HEK293 (cell line): ENCODE data around the gene CALM3.

Experiments used
- BCL11B ChIP-seq: fragments of 450-650 bp; formaldehyde crosslinking; IDR thresholded peaks from 2 replicates; pipeline ENCODE4 v1.5.1; 2016; ENCODE audit warnings: low read depth, missing biosample characterization, missing genetic modification characterization
- GLI4 ChIP-seq: fragments of 450-650 bp; formaldehyde crosslinking; IDR thresholded peaks from 2 replicates; pipeline ENCODE4 v1.5.1; 2016; ENCODE audit warnings: missing biosample characterization, missing genetic modification characterization
- GLIS1 ChIP-seq: fragments of 450-650 bp; formaldehyde crosslinking; IDR thresholded peaks from 2 replicates; pipeline ENCODE4 v1.5.1; 2016; ENCODE audit warnings: missing biosample characterization, missing genetic modification characterization
- KLF17 ChIP-seq: fragments of 450-650 bp; formaldehyde crosslinking; IDR thresholded peaks from 2 replicates; pipeline ENCODE4 v1.5.1; 2016; ENCODE audit warnings: missing biosample characterization, missing genetic modification characterization
- OVOL3 ChIP-seq: fragments of 450-650 bp; formaldehyde crosslinking; IDR thresholded peaks from 2 replicates; pipeline ENCODE4 v1.5.1; 2016; ENCODE audit warnings: missing biosample characterization, missing genetic modification characterization
- PBX3 ChIP-seq: sonication (generic); formaldehyde crosslinking; IDR thresholded peaks from 2 replicates; pipeline ENCODE4 v1.8.1; 2022; ENCODE audit warnings: mild to moderate bottlenecking, moderate library complexity, missing genetic modification reagents
- PRDM6 ChIP-seq: fragments of 450-650 bp; formaldehyde crosslinking; IDR thresholded peaks from 2 replicates; pipeline ENCODE4 v1.5.1; 2017; ENCODE audit warnings: missing biosample characterization, missing genetic modification characterization
- RBAK ChIP-seq: fragments of 450-650 bp; formaldehyde crosslinking; IDR thresholded peaks from 2 replicates; pipeline ENCODE4 v1.5.1; 2016; ENCODE audit warnings: missing biosample characterization, missing genetic modification characterization
- SALL2 ChIP-seq: fragments of 450-650 bp; formaldehyde crosslinking; IDR thresholded peaks from 2 replicates; pipeline ENCODE4 v1.5.0; 2017; ENCODE audit warnings: missing biosample characterization, mild to moderate bottlenecking, missing genetic modification characterization, borderline replicate concordance
- SCRT2 ChIP-seq: fragments of 450-650 bp; formaldehyde crosslinking; IDR thresholded peaks from 2 replicates; pipeline ENCODE4 v1.5.1; 2016; ENCODE audit warnings: missing biosample characterization, missing genetic modification characterization
- ZBTB10 ChIP-seq: fragments of 450-650 bp; formaldehyde crosslinking; IDR thresholded peaks from 2 replicates; pipeline ENCODE4 v1.5.1; 2016; ENCODE audit warnings: missing biosample characterization, missing genetic modification characterization
- ZBTB48 ChIP-seq: fragments of 450-650 bp; formaldehyde crosslinking; IDR thresholded peaks from 2 replicates; pipeline ENCODE4 v1.5.1; 2016; ENCODE audit warnings: missing biosample characterization, missing genetic modification characterization
- ZFHX2 ChIP-seq: fragments of 450-650 bp; formaldehyde crosslinking; conservative IDR thresholded peaks from 2 replicates; pipeline ENCODE4 v1.5.1; 2016; ENCODE audit warnings: missing biosample characterization, missing genetic modification characterization
- ZFP41 ChIP-seq: fragments of 450-650 bp; formaldehyde crosslinking; IDR thresholded peaks from 2 replicates; pipeline ENCODE4 v1.5.1; 2016; ENCODE audit warnings: missing biosample characterization, missing genetic modification characterization, borderline replicate concordance
- ZIC2 ChIP-seq: fragments of 450-650 bp; formaldehyde crosslinking; IDR thresholded peaks from 2 replicates; pipeline ENCODE4 v1.5.1; 2016; ENCODE audit warnings: missing biosample characterization, missing genetic modification characterization
- ZNF138 ChIP-seq: fragments of 450-650 bp; formaldehyde crosslinking; IDR thresholded peaks from 2 replicates; pipeline ENCODE4 v1.5.1; 2016; ENCODE audit warnings: missing biosample characterization, missing genetic modification characterization, borderline replicate concordance
- ZNF184 ChIP-seq: fragments of 450-650 bp; IDR thresholded peaks from 2 replicates; pipeline ENCODE4 v1.5.1; 2018; ENCODE audit warnings: missing biosample characterization, mild to moderate bottlenecking, missing genetic modification characterization
- ZNF214 ChIP-seq: fragments of 450-650 bp; formaldehyde crosslinking; IDR thresholded peaks from 2 replicates; pipeline ENCODE4 v1.5.1; 2017; ENCODE audit warnings: missing biosample characterization, mild to moderate bottlenecking, missing genetic modification characterization, borderline replicate concordance
- ZNF24 ChIP-seq: fragments of 450-650 bp; formaldehyde crosslinking; IDR thresholded peaks from 2 replicates; pipeline ENCODE4 v1.5.1; 2016; ENCODE audit warnings: missing biosample characterization, missing genetic modification characterization
- ZNF248 ChIP-seq: fragments of 450-650 bp; formaldehyde crosslinking; IDR thresholded peaks from 2 replicates; pipeline ENCODE4 v1.5.1; 2017; ENCODE audit warnings: missing biosample characterization, missing genetic modification characterization
- ZNF391 ChIP-seq: fragments of 450-650 bp; formaldehyde crosslinking; IDR thresholded peaks from 2 replicates; pipeline ENCODE4 v1.5.1; 2016; ENCODE audit warnings: low read depth, missing biosample characterization, missing genetic modification characterization, borderline replicate concordance
- ZNF398 ChIP-seq: fragments of 450-650 bp; formaldehyde crosslinking; IDR thresholded peaks from 2 replicates; pipeline ENCODE4 v1.5.1; 2017; ENCODE audit warnings: missing biosample characterization, missing genetic modification characterization
- ZNF488 ChIP-seq: fragments of 450-650 bp; formaldehyde crosslinking; IDR thresholded peaks from 2 replicates; pipeline ENCODE4 v1.5.1; 2016; ENCODE audit warnings: missing biosample characterization, missing genetic modification characterization
- ZNF777 ChIP-seq: fragments of 450-650 bp; formaldehyde crosslinking; IDR thresholded peaks from 2 replicates; pipeline ENCODE4 v1.5.1; 2017; ENCODE audit warnings: missing biosample characterization, missing genetic modification characterization, borderline replicate concordance
- TF ChIP-seq, protein P1 (sequence below): fragments of 450-650 bp; formaldehyde crosslinking; IDR thresholded peaks from 2 replicates; pipeline ENCODE4 v1.5.1; 2017; ENCODE audit warnings: missing biosample characterization, missing genetic modification characterization

Gene CALM3

DNA sequence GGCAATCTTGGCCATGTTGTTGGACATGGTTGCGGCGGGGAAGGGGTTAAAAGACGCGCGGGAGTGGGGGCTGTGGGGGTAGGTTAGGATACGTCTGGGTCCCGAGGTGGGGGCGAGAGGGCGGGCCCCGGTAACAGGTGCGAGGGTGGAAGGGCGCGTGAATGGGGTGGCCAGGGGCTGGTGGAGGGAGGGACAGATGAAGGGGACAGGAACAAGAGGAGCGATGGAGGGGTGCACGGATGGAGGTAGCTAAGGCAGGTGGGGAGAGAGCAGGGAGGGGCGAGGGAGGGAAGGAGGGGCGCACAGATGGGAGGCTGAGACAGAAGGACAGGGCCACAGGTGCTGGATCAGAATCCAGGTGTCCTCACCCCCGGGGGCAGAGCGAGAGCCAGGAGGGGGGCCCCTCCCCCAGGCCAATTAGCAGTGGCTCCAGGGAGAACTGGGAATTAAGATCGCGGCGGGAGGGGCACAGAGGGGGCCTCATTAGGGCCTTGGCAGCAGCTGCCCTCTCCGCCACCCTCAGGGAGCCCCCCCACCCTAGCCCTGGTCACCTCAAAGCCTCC, 33.6 kb downstream of the CALM3 start (continued):
- TF ChIP-seq ZNF488 (tag by site-specific recombination) (no peak), ZNF214 (tag by site-specific recombination) (no peak), PRDM6 (tag by site-specific recombination) (no peak), ZFHX2 (tag by site-specific recombination) (peak; percentile 82), ZBTB10 (tag by site-specific recombination) (peak; percentile 81; the same call in 1 of the 2 replicates), ZNF184 (tag by site-specific recombination) (no peak), GLI4 (tag by site-specific recombination) (peak; percentile 16; the same call in 1 of the 2 replicates), ZNF391 (0 out of 2 replicates have a peak, but pooled peaks have one; percentile 35), ZNF248 (tag by site-specific recombination) (peak; percentile 52; the same call in 1 of the 2 replicates), KLF17 (tag by site-specific recombination) (peak; percentile 88), ZNF777 (tag by site-specific recombination) (peak; percentile 43; the same call in 1 of the 2 replicates), RBAK (no peak), ZNF398 (peak; percentile 94), OVOL3 (no peak), ZBTB48 (tag by site-specific recombination) (no peak), BCL11B (tag by site-specific recombination) (0 out of 2 replicates have a peak, but pooled peaks have one; percentile 32), SCRT2 (tag by site-specific recombination) (peak; percentile 89), PBX3 (no peak), ZNF138 (no peak), SALL2 (no peak), GLIS1 (peak; percentile 98), ZFP41 (tag by site-specific recombination) (no peak), ZIC2 (tag by site-specific recombination) (peak; percentile 59), ZNF24 (tag by site-specific recombination) (0 out of 2 replicates have a peak, but pooled peaks have one; percentile 18)
- TF ChIP-seq, protein P1, sequence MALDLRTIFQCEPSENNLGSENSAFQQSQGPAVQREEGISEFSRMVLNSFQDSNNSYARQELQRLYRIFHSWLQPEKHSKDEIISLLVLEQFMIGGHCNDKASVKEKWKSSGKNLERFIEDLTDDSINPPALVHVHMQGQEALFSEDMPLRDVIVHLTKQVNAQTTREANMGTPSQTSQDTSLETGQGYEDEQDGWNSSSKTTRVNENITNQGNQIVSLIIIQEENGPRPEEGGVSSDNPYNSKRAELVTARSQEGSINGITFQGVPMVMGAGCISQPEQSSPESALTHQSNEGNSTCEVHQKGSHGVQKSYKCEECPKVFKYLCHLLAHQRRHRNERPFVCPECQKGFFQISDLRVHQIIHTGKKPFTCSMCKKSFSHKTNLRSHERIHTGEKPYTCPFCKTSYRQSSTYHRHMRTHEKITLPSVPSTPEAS: 0 out of 2 replicates have a peak, but pooled peaks have one; percentile 13
